Measurements from ENCODE around the gene PVR.
A peak's percentile ranks its signal among the peaks of the same experiment; 100 is the strongest.

The PVR gene

DNA sequence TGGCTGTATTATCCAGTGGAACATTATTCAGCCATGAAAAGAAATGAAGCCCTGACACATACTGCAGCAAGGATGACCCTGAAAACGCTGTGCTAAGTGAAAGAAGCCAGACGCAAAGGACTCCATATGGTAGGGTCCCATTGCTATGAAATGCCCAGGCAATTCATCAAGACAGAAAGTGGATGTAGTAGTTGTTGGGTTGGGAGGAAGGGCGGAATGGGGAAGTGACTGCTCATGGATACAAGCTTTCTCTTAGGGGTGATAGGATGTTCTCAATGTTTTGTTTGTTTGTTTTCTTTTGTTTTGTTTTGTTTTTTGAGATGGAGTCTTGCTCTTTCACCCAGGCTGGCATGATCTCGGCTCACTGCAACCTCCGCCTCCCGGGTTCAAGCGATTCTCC, 44.2 kb downstream of the PVR start:
- TF ChIP-seq ZFX (IDR thresholded peaks at IDR 0.05): no peak
- TF ChIP-seq, protein P1, sequence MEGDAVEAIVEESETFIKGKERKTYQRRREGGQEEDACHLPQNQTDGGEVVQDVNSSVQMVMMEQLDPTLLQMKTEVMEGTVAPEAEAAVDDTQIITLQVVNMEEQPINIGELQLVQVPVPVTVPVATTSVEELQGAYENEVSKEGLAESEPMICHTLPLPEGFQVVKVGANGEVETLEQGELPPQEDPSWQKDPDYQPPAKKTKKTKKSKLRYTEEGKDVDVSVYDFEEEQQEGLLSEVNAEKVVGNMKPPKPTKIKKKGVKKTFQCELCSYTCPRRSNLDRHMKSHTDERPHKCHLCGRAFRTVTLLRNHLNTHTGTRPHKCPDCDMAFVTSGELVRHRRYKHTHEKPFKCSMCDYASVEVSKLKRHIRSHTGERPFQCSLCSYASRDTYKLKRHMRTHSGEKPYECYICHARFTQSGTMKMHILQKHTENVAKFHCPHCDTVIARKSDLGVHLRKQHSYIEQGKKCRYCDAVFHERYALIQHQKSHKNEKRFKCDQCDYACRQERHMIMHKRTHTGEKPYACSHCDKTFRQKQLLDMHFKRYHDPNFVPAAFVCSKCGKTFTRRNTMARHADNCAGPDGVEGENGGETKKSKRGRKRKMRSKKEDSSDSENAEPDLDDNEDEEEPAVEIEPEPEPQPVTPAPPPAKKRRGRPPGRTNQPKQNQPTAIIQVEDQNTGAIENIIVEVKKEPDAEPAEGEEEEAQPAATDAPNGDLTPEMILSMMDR (conservative IDR thresholded peaks at IDR 0.05): no peak
- H3K27ac ChIP-seq: no peak overlapping the region

DNA sequence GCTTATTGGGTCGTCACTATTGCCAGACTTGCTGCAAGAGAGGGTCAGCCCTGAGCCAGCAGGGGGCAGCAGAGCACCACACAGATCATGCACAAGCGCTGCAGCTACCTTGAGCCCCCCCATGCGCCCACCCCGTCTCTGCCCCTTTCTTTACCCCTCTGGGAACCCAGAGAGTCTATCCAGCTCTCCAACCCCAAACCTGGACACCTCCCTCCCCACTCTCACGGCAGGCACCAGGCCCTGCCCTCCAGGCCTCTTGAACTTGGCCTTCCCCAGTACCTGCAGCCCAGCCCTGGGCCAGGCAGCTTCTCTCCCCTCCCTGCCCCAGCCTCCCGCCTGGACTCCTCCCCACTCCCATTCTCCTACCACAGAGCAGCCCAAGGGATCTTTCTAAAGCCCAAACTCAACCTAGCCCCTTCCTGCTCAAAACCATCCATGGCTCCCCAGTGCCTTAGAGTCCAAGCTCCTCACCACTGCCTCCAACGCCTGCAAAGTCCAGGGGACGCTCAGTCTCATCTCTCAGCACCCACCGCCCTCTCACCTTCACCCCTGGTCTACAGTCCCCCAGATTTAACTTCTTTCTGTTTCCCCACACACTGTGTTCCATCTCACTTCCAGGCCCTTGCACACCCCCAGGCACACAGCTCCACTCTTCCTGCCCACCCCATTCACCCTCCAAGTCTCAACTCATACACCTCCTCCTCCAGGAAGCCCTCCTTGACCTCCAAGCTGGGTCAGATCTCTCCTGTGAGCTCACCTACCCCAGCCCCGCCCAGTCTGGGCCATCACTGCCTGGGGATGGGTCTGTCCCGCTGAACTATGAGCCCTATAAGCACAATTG, 45.8 kb downstream of the PVR start:
- peak overlapping the region; percentile 16; the same call in 1 of the 2 replicates for H3K27ac ChIP-seq

DNA sequence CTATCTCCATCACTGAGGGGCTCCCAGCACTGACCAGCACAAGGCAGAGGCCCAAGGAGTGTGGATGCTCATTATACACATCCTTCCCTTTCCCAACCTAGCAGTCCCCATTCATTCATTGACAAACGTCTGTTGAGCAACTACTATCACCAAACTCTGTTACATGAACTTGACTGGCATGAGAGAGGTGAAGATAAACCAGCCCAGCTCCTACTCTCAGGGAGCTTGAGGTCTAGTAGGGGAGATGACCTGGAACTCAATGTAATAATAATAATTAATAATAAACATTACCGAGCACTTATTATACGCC, 46.4 kb downstream of the PVR start:
- H3K27ac ChIP-seq: peak overlapping the region; percentile 16; the same call in 1 of the 2 replicates
- TF ChIP-seq ZFX (IDR thresholded peaks at IDR 0.05): no peak
- TF ChIP-seq, protein P1 (conservative IDR thresholded peaks at IDR 0.05): no peak

More for the DNA sequence above, 45.8 kb downstream of the PVR start:
- TF ChIP-seq, protein P1 (conservative IDR thresholded peaks at IDR 0.05): peak; percentile 80
- no peak for TF ChIP-seq ZFX (IDR thresholded peaks at IDR 0.05)

DNA sequence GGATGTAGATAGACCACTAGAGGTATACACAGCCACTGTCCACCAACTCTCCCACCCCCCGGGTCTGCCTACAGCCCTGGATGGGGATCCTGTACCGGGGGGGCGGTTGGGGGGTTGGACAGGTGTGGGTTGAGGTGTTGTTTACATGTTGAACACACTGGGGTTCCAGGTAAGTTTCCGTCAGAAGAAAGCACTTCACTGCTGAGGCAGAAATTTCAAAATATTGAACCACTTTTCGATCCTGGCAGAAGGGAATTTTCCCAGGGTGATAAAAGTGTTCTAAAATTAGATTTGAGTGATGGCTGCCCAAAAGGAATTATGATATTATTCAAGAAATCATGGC, 48.6 kb downstream of the PVR start:
- no peak for TF ChIP-seq ZFX (IDR thresholded peaks at IDR 0.05)
- TF ChIP-seq, protein P1 (conservative IDR thresholded peaks at IDR 0.05): no peak
- H3K27ac ChIP-seq: no peak overlapping the region; the same call in 1 of the 2 replicates

DNA sequence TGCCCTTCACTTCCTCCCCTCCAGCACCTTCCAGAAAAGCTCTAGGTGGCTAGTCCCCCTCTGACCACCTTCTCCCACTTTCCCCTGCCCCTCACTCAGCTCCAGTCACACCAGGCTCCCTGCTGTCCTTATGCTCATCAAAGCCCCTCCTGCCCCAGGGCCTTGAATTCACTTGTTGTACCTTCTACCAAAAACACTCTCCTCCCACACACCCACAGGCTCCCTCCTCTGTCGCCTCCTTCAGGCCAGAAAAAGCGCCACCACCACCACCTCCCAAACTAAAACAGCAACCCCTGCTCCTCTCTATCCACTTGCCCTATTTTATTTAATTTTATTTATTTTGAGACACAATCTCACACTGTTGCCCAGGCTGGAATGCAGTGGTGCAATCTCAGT, 50.5 kb downstream of the PVR start:
- TF ChIP-seq ZFX (IDR thresholded peaks at IDR 0.05): no peak
- TF ChIP-seq, protein P1 (conservative IDR thresholded peaks at IDR 0.05): no peak
- peak overlapping the region; percentile 82 for H3K27ac ChIP-seq

DNA sequence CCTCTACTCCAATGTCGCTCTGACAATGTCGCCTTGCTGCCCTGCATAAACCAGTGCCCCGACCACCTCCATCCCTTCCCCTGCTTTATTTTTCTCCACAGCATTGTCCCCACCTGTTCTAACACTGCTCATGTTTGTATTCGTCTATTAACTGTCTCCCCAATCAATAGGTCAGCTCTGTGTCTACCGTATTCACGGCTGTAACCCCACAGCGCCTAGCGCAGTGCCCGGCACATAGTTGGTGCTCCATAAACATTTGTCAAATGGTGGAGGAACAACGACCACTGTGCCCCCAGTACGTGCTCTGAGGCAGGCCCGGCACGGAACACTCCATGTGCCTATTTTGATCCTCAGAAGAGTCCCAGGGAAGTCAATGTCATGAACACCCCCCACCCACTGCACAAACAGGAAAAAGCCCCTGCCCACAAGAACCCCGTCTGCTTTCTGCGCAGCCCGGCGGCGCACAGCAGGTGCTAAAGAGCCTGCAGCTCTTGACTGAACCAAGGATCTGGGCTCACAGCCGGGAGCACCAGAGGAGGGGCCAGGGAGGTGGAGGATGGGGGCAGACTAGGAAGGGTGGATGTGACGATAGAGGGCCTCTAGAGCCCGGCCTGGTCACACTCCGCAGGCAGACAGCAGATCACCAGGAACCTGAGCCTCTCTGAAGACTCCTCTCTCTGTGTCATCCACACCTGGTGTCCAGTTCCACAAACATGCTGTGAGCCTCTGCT, 53.4 kb downstream of the PVR start:
- peak overlapping the region; percentile 8; the same call in 1 of the 2 replicates for H3K27ac ChIP-seq
- TF ChIP-seq, protein P1 (conservative IDR thresholded peaks at IDR 0.05): no peak
- TF ChIP-seq ZFX (IDR thresholded peaks at IDR 0.05): no peak

DNA sequence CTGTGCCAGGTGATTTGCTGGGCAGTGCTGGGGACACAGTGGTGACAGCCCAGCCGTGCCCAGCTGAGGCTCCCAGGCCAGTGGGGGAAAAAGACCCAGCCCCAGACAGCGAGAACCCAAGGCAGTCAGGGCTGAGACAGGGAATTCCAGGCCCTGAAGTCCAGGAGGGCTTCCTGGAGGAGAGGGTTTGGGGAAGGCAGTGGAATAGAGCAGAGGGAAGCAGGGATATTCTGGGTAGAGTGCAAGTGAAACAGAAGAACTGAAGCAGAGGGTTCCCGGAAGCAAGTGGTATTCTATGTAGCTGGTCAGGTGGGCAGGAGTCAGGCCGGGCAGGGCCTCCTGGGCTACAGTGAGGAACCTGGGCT, 53.9 kb downstream of the PVR start:
- peak overlapping the region; percentile 8; the same call in 1 of the 2 replicates for H3K27ac ChIP-seq
- no peak for TF ChIP-seq ZFX (IDR thresholded peaks at IDR 0.05)
- TF ChIP-seq, protein P1 (conservative IDR thresholded peaks at IDR 0.05): no peak

Measured in C4-2B (cell line).